Parathyroid adenoma (tissue), 2 donors: ENCODE data around the gene SORCS2.

ENCODE experiments used
- H2AFZ ChIP-seq: fragments of 300-600 bp; sonication (generic); one replicate; pipeline ENCODE4 v1.7.0; 2017; ENCODE audit warnings: antibody characterized with exemption, mild to moderate bottlenecking
- H3K27ac ChIP-seq: fragments of 300-600 bp; sonication (generic); one replicate; pipeline ENCODE4 v1.7.0; 2017
- H3K27me3 ChIP-seq: fragments of 300-600 bp; sonication (generic); one replicate; pipeline ENCODE4 v1.7.0; 2017; ENCODE audit warnings: low read length; ENCODE audit not compliant: control insufficient read depth, insufficient read depth
- H3K36me3 ChIP-seq: fragments of 300-600 bp; sonication (generic); one replicate; pipeline ENCODE4 v1.7.0; 2017; ENCODE audit warnings: low read length; ENCODE audit not compliant: control insufficient read depth, insufficient read depth
- H3K4me1 ChIP-seq: fragments of 300-600 bp; sonication (generic); one replicate; pipeline ENCODE4 v1.7.0; 2017; ENCODE audit warnings: control low read depth
- H3K4me2 ChIP-seq: fragments of 300-600 bp; sonication (generic); one replicate; pipeline ENCODE4 v1.7.0; 2017; ENCODE audit warnings: low read length
- H3K4me3 ChIP-seq: fragments of 300-600 bp; sonication (generic); one replicate; pipeline ENCODE4 v1.7.0; 2017; ENCODE audit warnings: low read depth, low read length
- H3K79me2 ChIP-seq: fragments of 300-600 bp; sonication (generic); one replicate; pipeline ENCODE4 v1.7.0; 2017; ENCODE audit warnings: control low read depth
- H3K9ac ChIP-seq: fragments of 300-600 bp; sonication (generic); one replicate; pipeline ENCODE4 v1.7.0; 2017; ENCODE audit warnings: mild to moderate bottlenecking
- H3K9me3 ChIP-seq: fragments of 300-600 bp; sonication (generic); one replicate; pipeline ENCODE4 v1.7.0; 2017; ENCODE audit warnings: low read length; ENCODE audit not compliant: control insufficient read depth
- CTCF ChIP-seq: fragments of 300-600 bp; sonication (generic); IDR thresholded peaks from one replicate; pipeline ENCODE4 v1.7.0; 2017; ENCODE audit warnings: antibody characterized with exemption, mild to moderate bottlenecking
- donor health status: primary hyperparathyroidism.

The SORCS2 gene

DNA sequence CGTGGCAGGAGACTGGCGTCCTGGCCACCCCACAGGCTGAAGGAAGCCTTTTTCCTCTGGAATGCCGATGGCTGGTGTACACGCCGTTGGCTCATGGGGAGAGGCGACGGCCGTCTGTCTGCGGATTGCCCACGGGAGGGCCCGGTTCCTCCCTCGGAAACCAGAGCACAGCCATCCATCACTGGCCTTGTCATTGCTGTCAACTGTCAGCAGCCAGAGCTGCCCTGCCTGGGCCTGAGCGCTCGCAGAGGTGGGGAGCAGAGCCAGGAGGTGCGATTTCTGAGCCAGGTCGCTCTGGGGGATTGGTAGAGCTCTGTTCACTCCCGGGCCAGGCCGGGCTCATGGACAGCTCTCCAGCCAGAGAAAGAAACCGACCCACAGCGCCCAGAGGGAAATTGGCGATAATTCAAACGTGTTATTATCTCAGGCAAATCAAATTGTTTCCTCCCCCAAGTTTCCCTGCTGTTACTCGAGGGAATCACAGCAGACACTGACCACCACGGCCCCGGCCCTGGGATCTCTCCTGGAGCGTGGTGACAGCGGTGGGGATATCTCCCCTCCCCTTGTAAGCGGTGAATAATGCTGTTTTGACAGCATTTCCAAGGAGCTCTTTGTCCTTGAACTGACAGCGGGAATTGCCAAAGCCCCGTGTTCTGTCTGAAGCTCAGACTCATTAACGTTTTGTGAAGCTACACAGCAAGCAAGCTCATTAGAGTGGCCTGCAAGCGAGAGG is 463.3 kb downstream of the SORCS2 start:
- H3K27ac ChIP-seq, result no peak overlapping the region
- no peak overlapping the region for H3K9ac ChIP-seq
- no peak for TF ChIP-seq CTCF
- H3K4me3 ChIP-seq, result no peak overlapping the region
- H3K4me2 ChIP-seq, result no peak overlapping the region
- no peaks in the 10 kb centered on the region for H3K79me2 ChIP-seq
- H2AFZ ChIP-seq, result no peak overlapping the region
- H3K4me1 ChIP-seq, result no peaks in the 10 kb centered on the region
- H3K36me3 ChIP-seq, result no peaks in the 10 kb centered on the region
- no peaks in the 10 kb centered on the region for H3K27me3 ChIP-seq
- no peaks in the 10 kb centered on the region for H3K9me3 ChIP-seq

- Histone ChIP-seq H3K4me3 (no peak overlapping the region), H2AFZ (no peak overlapping the region), H3K27me3 (no peaks in the 10 kb centered on the region), H3K27ac (no peak overlapping the region), H3K79me2 (no peaks in the 10 kb centered on the region), H3K4me2 (no peak overlapping the region), H3K4me1 (no peaks in the 10 kb centered on the region), H3K9me3 (no peaks in the 10 kb centered on the region), H3K9ac (no peak overlapping the region), H3K36me3 (no peaks in the 10 kb centered on the region)
- no peak for TF ChIP-seq CTCF
These were observed 464.0 kb downstream of the SORCS2 start for GRCh38 chr4:7656244-7656800.

GRCh38 chr4:7657545-7658297 is 465.4 kb downstream of the SORCS2 start:
- H3K4me2 ChIP-seq, result no peak overlapping the region
- no peak overlapping the region for H3K9ac ChIP-seq
- no peaks in the 10 kb centered on the region for H3K4me1 ChIP-seq
- no peak overlapping the region for H2AFZ ChIP-seq
- H3K79me2 ChIP-seq, result no peaks in the 10 kb centered on the region
- H3K27ac ChIP-seq, result no peak overlapping the region
- H3K36me3 ChIP-seq, result no peaks in the 10 kb centered on the region
- no peak for TF ChIP-seq CTCF
- no peaks in the 10 kb centered on the region for H3K27me3 ChIP-seq
- H3K9me3 ChIP-seq, result no peaks in the 10 kb centered on the region
- H3K4me3 ChIP-seq, result no peak overlapping the region

DNA sequence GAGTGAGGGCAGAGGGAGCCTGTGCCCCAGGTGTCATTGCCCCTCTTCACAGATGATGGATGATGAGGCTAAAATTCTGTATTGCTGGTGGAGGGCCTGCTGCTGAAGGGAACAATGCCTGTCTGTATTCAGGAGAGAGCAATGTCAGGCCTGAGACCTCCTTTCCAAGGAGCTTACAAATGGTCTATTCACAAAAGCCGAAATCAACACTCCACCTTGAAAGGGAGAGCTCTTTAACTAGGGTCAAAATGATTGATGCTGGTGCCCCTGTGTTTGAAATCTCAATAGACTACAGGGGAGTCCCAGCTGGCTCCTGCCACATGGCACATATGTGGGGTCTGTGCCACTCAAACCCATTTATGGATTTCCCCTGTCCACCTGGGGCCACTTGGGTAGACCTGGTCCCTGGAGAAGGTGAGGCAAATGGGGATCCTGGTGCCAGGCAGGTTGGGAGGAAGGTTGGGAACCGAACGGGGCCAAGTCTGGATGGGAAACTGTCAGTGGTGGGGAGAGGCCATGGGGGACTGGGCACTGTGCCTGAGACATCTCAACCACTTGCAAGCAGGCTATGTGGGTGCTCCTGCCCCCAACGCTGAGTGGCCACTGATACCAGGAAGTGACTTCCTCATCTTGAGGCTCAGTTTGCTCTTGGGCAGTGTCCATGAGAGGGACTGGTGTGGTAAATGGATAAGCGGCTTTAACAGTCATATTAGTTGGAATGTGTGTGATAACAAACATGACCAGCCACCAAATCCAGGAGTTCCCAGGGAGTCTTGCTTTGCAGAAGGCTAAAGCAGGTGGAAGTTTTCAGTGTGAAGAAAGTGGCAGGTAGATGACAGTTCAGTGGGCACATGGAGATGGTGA is 466.2 kb downstream of the SORCS2 start:
- Histone ChIP-seq H3K4me3 (no peak overlapping the region), H3K79me2 (no peaks in the 10 kb centered on the region), H3K4me2 (no peak overlapping the region), H3K9ac (no peak overlapping the region), H3K9me3 (no peaks in the 10 kb centered on the region), H2AFZ (no peak overlapping the region), H3K36me3 (no peaks in the 10 kb centered on the region), H3K27ac (no peak overlapping the region), H3K4me1 (no peaks in the 10 kb centered on the region), H3K27me3 (no peaks in the 10 kb centered on the region)
- TF ChIP-seq CTCF, result no peak
